Thoracic aorta (tissue), 2 donors: Measurements from ENCODE around the gene NADSYN1. TPM values are rescaled to one million over a fixed set of nuclear protein-coding genes. Genes with fewer than 3 reads are reported as not detected.
"Not testable (repeated sequence)": the region's sequence is repeated elsewhere in the genome, so short reads cannot be mapped to it uniquely, and the experiment has no call there.

ENCODE experiments used
- ATAC-seq: fragments of 150-250 bp; one replicate; pipeline ENCODE4 v1.8.0; 2017; ENCODE audit warnings: low read depth; ENCODE audit not compliant: insufficient number of reproducible peaks, low FRiP score
- DNase-seq: peaks from one replicate; pipeline ENCODE4 v3.0.0-alpha.2; 2020; ENCODE audit warnings: low spot score
- H3K27ac ChIP-seq, 2 donors: fragments of 200-600 bp; sonication (generic); 1 replicate in 1 of 2; 2 replicates in 1 of 2; pipeline ENCODE4 v1.5.1; 2016; ENCODE audit warnings: mild to moderate bottlenecking in 2 of 2, moderate library complexity in 2 of 2
- H3K27me3 ChIP-seq: fragments of 200-600 bp; sonication (generic); replicated peaks from 2 replicates; pipeline ENCODE4 v1.6.0; 2016; ENCODE audit warnings: mild to moderate bottlenecking; ENCODE audit not compliant: insufficient read depth
- H3K36me3 ChIP-seq: fragments of 200-600 bp; sonication (generic); one replicate; pipeline ENCODE4 v1.5.1; 2016
- H3K4me1 ChIP-seq, 2 donors: fragments of 200-600 bp; sonication (generic); 1 replicate in 1 of 2; 2 replicates in 1 of 2; pipeline versions ENCODE4 v1.5.1 to v1.6.0; 2016; ENCODE audit warnings: low read depth in 2 of 2, mild to moderate bottlenecking in 1 of 2; ENCODE audit not compliant: control insufficient read depth in 1 of 2
- H3K4me3 ChIP-seq: fragments of 200-600 bp; sonication (generic); 2 replicates; pipeline ENCODE4 v1.5.1; 2016; ENCODE audit warnings: mild to moderate bottlenecking
- H3K9me3 ChIP-seq: fragments of 200-600 bp; sonication (generic); 2 replicates; pipeline ENCODE4 v1.5.1; 2016
- CTCF ChIP-seq: fragments of 200-600 bp; sonication (generic); IDR thresholded peaks from one replicate; pipeline ENCODE4 v1.5.1; 2019; ENCODE audit warnings: antibody characterized with exemption
- total RNA-seq, 2 donors: library from RNA; depleted of rRNA; stranded (reverse); fragments of >200 nt; gene quantifications; one replicate each; pipeline versions ENCODE4 v1.1.0 to v1.2.3, GENCODE V29; 2016

The NADSYN1 gene
- total RNA-seq, 2 donors from 2014 or later = 68.0 to 112 TPM

GRCh38 chr11:71537537-71537936 lies 84.5 kb downstream of the NADSYN1 start:
- Histone ChIP-seq H3K4me1 (no peaks in the 10 kb centered on the region), H3K4me3 (no peak overlapping the region), H3K36me3 (no peaks in the 10 kb centered on the region), H3K9me3 (no peaks in the 10 kb centered on the region), H3K27me3 (no peaks in the 10 kb centered on the region), H3K27ac (no peak overlapping the region)
- no peak for TF ChIP-seq CTCF
- ATAC-seq = no peak
- DNase-seq = no peak

- H3K9me3 ChIP-seq, H3K36me3 ChIP-seq, H3K27me3 ChIP-seq, H3K27ac ChIP-seq, H3K4me3 ChIP-seq, DNase-seq, ATAC-seq, H3K4me1 ChIP-seq: not testable (repeated sequence)
These were observed 85.1 kb downstream of the NADSYN1 start, which contains the start of gene KRTAP5-8 for GRCh38 chr11:71537977-71538665. TSS of gene KRTAP5-8 (plus strand) at chr11:71538025. CDS start at chr11:71538056, 31 bp downstream.

DNA sequence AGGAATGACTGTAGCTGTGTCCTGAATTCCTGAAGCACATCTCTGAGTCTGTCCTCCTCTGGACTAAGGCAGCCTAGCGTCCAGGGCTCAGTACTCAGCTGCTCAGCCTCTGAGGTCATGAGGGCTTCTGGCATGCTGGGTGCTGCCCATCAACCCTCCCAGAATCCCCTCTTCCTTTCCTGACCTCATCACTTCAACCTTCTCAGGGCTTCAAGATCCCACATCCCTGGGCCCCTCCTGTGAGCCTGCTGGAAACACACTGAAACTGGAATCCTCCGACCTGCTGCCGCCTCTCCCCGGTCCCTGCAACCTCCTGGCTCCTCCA lies 85.6 kb downstream of the NADSYN1 start:
- no peaks in the 10 kb centered on the region for H3K4me1 ChIP-seq
- no peaks in the 10 kb centered on the region for H3K27me3 ChIP-seq
- DNase-seq (no peak), ATAC-seq (no peak)
- no peak overlapping the region for H3K4me3 ChIP-seq
- no peak for TF ChIP-seq CTCF
- H3K27ac ChIP-seq = no peak overlapping the region
- H3K9me3 ChIP-seq = no peaks in the 10 kb centered on the region
- no peaks in the 10 kb centered on the region for H3K36me3 ChIP-seq

DNA sequence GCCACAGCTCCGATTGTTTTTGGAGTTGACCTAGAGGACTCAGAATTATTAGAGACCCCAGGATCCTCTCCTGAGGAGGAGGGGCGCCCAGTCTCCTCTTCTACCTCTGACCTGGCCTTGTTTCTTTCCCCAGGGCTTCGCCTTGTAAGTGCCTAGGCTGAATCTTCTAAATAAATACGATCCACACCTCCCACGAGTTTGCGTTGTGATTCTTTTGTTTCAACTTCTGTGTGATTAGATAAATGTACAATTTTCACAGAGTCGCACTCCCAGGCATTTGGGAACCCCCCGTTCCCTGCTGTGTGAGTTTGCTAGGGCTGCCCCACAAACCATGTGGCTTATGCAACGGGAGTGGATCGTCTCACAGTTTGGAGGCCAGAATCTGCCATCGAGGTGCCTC lies 86.0 kb downstream of the NADSYN1 start:
- TF ChIP-seq CTCF = no peak
- ATAC-seq (no peak), DNase-seq (no peak)

GRCh38 chr11:71539971-71540370 lies 87.0 kb downstream of the NADSYN1 start:
- not testable (repeated sequence) for H3K4me1 ChIP-seq, ATAC-seq, H3K4me3 ChIP-seq, DNase-seq, H3K9me3 ChIP-seq, H3K27ac ChIP-seq, H3K36me3 ChIP-seq, H3K27me3 ChIP-seq

More for the DNA sequence above, 86.0 kb downstream of the NADSYN1 start:
- no peak overlapping the region for H3K4me3 ChIP-seq
- no peaks in the 10 kb centered on the region for H3K27me3 ChIP-seq
- H3K27ac ChIP-seq = no peak overlapping the region
- H3K4me1 ChIP-seq = no peaks in the 10 kb centered on the region
- no peaks in the 10 kb centered on the region for H3K36me3 ChIP-seq
- H3K9me3 ChIP-seq = no peaks in the 10 kb centered on the region

GRCh38 chr11:71540521-71541304 lies 87.7 kb downstream of the NADSYN1 start:
- ATAC-seq, DNase-seq, H3K27me3 ChIP-seq, H3K4me1 ChIP-seq, H3K4me3 ChIP-seq, H3K9me3 ChIP-seq, H3K27ac ChIP-seq, H3K36me3 ChIP-seq: not testable (repeated sequence)
